ENCODE measurements around the gene ZP2.

DNA sequence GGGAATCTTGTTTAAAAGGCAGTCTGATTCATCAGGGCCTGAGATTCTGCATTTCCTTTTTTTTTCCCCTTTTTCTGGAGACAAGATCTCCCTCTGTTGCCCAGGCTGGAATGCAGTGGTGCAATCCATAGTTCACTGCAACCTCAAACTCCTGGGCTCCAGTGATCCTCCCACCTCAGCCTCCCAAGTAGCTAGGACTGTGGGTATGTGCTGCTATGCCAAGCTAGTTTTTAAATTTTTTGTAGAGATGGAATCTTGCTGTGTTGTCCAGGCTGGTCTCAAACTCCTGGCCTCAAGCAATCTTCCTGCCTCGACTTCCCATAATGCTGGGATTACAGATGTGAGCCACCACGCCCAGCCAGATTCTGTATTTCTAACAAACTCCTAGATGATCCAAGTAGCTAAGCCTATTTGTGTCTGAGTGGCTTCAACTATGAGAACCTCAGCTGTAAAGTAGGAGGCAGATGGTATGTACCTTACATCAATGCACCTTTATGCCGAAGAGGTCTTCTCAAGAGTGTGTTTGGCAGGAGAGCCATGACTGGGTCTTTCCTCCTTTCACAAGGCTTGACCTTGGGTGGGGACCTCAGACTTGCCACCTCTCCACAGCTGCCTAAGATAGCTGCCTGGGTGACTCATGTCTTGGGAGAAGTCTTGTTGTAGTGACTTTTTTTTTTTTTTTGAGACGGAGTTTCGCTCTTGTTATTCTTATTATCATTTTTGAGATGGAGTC lies 42.0 kb downstream of the ZP2 start:
- TF ChIP-seq, protein P1, sequence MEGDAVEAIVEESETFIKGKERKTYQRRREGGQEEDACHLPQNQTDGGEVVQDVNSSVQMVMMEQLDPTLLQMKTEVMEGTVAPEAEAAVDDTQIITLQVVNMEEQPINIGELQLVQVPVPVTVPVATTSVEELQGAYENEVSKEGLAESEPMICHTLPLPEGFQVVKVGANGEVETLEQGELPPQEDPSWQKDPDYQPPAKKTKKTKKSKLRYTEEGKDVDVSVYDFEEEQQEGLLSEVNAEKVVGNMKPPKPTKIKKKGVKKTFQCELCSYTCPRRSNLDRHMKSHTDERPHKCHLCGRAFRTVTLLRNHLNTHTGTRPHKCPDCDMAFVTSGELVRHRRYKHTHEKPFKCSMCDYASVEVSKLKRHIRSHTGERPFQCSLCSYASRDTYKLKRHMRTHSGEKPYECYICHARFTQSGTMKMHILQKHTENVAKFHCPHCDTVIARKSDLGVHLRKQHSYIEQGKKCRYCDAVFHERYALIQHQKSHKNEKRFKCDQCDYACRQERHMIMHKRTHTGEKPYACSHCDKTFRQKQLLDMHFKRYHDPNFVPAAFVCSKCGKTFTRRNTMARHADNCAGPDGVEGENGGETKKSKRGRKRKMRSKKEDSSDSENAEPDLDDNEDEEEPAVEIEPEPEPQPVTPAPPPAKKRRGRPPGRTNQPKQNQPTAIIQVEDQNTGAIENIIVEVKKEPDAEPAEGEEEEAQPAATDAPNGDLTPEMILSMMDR (IDR thresholded peaks at IDR 0.05; ENCODE audit: borderline replicate concordance, extremely low read depth, low read length, poor library complexity, severe bottlenecking) = no peak
- no peak for TF ChIP-seq EZH2 (IDR thresholded peaks at IDR 0.05; ENCODE audit: borderline replicate concordance, low read depth, low read length, severe bottlenecking)

Measured in DND-41 (cell line).